Kasumi-1 (cell line): ENCODE results near the gene KCNT2.
A peak's percentile ranks its signal among the peaks of the same experiment; 100 is the strongest.

Source experiments
- DNase-seq, 2 experiments: peaks; one replicate each; lab custom pipeline; 2025; lab: John Stamatoyannopoulos, UW

Gene KCNT2

GRCh38 chr1:196445775-196446174, 162.5 kb downstream of the KCNT2 start:
- no peak for DNase-seq

GRCh38 chr1:196444634-196445033, 163.6 kb downstream of the KCNT2 start:
- no peak for DNase-seq

- no peak for DNase-seq
These were observed 165.9 kb downstream of the KCNT2 start for GRCh38 chr1:196442366-196442765.

DNA sequence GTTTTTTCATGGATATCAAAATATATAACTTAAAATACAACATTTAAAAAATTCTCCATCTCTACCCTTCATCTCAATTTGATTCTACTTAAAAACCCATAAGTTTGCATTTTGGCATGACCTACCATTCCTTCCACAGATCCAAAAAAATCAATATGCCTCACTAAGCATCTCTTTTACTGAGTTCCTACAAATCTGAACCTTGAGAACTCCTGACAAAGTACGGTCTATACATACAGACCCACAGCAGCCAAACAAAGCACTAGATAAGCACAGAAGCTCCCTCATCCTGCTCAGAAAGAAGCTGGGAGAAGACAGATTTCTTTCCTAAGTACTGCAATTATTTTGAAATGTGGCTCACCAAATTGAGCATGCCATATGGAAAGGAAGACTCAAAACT, 167.5 kb downstream of the KCNT2 start:
- DNase-seq: no peak

DNA sequence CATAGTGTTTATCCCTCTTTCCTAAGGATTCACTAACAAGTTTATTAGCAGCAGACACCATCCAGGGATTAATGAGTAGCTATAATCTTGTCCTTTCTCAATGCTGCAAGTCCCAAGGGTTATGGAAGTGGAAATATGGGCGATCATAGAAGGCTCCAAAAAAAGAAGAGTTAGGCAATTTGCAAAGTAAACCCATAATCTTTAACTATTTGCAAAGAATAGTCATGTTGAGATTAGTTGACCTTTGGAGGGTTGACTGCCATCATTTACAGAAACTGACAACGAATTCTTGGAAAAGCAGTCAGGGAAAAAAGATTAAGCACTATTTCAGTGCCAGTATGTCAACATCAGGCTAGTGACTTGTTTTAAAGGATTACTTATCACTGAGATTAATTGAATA, 169.9 kb downstream of the KCNT2 start:
- DNase-seq: no peak

- no peak for DNase-seq
These were observed 170.6 kb downstream of the KCNT2 start for GRCh38 chr1:196437671-196438070.

DNA sequence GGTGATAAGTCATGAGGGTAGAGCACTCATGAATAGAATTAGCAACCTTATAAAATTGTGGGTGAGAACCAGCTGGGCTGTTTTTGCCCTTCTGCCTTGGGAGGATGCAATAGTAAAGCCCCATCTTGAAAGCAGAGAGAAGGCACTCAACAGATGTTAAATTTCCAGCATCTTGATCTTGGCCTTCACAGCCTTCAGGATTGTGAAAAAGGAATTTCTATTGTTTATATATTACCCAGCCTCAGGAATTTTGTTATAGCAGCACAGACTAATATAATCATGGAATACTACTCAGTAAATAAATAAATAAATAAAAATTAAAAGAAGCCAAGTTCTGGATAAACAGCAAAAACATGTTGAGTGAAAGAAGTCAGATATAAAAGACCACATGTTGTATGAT, 175.2 kb downstream of the KCNT2 start:
- DNase-seq: no peak

- no peak for DNase-seq
These were observed 180.1 kb downstream of the KCNT2 start for GRCh38 chr1:196427976-196428734.

DNA sequence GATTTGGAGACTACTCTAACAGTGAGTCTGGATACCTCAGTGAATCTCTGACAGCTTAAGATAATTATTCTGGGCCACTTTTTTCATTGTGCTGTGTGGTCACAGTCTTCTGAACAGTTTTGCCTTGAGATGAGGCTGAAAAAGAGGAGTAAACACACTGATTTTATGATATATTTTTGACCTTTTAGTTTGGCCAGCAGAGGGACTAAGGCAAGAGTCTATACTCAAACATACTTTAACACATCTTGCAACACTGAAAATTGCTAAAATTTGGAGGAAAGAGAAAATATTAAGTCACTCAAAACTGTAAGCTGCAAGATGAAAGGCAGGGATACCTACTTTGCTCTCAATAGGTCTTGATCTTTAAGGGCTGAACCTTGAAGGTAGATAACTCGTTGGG, 182.7 kb downstream of the KCNT2 start:
- no peak for DNase-seq

DNA sequence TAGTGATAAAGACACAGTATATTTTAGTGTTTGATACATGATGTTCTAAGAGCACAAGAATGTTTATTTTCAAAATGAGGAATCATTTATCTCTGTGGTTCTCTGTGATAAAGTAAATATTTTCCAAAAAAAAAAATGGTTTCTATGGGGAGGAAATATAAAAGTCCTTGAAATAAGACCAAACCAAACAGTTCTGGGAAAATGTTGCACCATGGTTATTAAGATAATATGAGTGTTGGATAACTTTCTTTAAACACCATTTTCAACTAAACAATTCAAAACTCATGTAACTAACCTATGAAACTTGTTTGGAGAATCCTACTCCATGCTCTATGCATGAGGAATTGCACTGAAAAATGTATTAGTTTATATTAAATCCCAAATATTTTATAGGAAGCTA, 184.6 kb downstream of the KCNT2 start:
- DNase-seq: no peak

DNA sequence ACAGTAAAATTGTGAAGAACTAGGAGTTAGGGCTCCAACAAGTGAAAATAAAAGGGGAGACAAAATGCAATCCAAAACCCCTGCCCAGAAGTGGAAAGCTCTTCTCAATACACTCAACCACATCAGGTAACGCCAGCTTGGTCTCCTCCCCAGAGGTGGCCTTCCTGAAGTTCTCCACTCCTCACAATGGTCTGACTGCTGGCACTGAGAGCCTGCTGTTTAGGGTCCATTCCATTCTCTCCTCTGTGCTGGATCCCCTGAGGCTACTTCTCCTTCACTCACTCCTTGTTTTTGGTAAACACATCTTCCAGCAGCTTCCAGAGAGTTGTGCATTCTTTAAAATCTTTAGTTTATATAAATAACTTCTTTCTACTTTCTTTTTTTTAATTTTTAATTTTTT, 189.5 kb downstream of the KCNT2 start:
- no peak for DNase-seq

DNA sequence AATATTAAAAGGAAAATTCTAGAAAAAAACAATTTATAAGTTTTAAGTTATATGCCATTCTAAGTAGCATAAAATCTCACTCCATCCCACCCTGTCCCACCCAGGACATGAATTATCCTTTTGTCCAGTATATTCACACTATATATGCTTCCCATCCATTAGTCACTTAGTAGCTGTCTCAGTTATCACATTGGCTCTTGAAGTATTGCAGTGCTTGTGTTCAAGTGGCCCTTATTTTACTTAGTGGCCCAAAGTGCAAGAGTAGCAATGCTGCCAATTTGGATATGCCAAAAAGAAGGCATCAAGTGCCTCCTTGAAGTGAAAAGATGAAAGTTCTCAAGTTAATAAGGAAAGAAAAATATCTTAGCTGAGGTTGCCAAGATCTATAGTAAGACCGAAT, 192.3 kb downstream of the KCNT2 start:
- DNase-seq: no peak

DNA sequence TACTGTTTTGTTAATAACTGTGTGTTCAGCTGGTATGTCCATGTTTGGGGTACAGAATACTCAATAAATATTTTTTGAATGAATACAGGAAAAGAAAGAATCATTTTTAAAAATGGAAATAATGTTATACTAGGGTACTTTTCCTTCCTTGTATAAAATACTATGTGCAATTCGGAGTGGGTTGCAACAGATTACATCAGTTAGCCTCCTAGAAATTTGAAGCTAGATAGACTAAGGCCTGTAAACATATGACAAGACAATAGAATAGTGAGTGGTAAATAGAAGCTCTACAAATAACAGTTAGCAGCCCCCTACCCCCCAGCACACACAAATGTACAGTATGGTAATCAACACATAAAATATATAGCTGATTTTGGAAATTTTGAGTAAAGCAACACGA, 195.9 kb downstream of the KCNT2 start:
- no peak for DNase-seq

- no peak for DNase-seq
These were observed 197.5 kb downstream of the KCNT2 start for GRCh38 chr1:196410768-196411167.

DNA sequence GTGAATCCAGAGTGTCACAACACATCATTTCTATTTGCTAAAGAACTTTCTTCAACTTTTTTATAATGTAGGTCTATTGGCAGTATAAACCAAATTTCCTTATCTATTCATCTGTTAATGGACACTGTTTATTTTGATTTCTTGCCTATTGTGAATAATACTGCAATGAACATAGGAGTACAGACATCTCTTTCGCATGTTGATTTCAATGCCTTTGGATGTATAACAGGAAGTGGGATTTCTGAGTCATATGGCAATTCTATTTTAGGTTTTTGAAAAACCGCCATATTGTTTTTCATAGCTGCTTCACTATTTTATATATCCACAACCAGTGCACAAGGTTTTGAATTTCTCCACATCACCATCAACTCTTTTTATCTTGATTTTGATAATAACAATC, 198.7 kb downstream of the KCNT2 start:
- no peak for DNase-seq

GRCh38 chr1:196407358-196408051, 200.7 kb downstream of the KCNT2 start:
- DNase-seq: no peak

GRCh38 chr1:196405839-196406238, 202.4 kb downstream of the KCNT2 start:
- no peak for DNase-seq

- no peak for DNase-seq
These were observed 204.2 kb downstream of the KCNT2 start for GRCh38 chr1:196403803-196404690.

DNA sequence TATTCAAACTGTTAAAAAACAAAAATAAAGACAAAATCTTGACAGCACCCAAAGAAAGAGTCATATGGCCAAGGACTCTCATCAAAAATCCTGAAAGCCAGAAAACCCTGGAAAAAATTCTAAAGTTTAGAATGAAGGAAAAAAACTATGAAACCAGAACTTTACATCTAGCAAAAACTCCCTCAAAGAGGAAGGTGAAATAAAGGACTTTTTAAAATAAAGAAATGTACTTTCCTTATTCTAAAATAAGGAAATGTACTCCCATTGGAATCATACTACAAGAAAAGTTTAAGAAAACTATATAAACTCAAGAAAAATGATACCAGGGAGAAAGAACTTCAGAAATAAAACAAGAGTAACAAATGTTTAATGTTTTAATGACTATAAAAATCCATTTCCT, 206.3 kb downstream of the KCNT2 start:
- DNase-seq: no peak

- no peak for DNase-seq
These were observed 206.8 kb downstream of the KCNT2 start for GRCh38 chr1:196401452-196401833.

DNA sequence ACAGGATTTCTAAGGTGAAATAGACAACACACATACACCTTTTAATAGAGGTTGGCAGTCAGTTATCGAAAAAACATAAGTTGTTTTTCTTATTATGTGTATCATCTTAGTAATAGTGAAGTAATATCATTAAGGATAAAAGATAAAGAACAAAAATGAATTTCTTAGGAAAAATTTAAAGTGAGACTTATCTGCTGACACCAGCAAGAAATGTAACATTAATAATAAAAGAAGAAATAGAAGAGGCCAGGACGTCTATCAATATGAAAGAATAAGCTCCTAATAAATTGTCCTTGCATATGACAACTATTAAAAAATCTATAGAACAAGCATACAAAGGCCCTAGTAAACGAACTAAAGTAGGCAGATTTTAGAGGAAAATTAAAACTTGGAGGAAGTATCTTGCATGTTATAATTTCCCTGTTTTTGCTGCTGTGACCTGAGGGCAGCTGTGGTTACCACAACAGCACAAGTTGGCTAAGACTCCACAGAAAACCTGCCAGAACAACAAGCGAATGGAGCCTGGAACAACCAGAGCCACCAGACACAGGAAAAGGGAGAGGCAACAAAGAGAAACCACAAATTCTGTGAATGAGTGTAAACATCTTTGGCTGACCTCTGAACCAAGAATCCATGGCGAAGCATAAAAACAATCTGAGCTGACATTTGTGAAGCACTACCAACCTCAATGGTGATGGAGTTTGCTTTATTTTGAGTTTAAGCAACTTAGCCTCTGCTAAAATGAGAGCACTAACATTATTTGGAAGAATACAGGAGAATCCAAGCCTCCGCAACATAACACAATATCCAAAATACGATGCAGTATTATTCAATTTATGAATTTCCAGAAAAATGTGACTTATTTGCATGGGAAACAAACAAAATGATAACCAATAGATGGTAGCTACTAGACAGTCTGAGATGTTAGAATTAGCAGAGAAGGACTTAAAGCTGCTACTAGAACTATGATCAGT, 207.5 kb downstream of the KCNT2 start:
- DNase-seq: peak; percentile 23 to 48

DNA sequence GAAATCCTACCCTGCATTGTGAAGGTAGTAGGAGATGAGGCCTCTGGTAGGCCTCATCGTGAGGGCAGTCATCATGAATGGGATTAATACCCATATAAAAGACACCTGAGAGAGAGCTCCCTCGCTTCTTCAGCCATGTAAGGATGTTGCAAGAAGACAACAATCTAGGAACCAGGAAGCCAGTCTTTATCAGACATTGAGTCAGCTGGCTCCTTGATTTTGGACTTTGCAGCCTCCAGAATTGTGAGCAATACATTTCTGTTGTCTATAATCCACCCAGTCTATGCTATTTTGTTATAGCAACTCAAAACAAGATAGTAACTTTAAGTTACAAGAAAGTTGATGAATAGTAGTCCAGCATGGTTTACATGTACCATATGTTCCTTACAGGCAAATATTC, 208.5 kb downstream of the KCNT2 start:
- DNase-seq: no peak
